ENCODE measurements around the gene SPATA21.
A peak's percentile ranks its signal among the peaks of the same experiment; 100 is the strongest.
"Not testable (repeated sequence)": the region's sequence is repeated elsewhere in the genome, so short reads cannot be mapped to it uniquely, and the experiment has no call there.

Gene SPATA21

DNA sequence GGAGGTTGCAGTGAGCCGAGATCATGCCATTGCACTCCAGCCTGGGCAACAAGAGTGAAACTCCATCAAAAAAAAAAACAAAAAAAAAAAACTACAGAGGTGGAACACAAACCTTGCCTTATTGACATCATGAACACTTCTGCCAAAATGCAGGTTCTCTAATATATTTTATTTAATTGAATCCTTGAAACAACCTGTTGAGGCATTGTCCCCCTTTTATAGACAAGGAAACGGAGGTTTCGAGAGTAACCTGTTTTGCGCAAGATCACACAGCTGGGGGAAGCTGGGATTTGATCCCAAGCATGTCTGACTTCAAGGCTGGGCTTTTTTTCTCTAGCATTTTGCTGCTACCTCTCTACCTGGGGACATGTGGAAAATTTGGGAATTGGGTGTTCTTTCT is 67.4 kb downstream of the SPATA21 start:
- no peaks in the 10 kb centered on the region for H3K27me3 ChIP-seq (replicated peaks)
- TF ChIP-seq, protein P1, sequence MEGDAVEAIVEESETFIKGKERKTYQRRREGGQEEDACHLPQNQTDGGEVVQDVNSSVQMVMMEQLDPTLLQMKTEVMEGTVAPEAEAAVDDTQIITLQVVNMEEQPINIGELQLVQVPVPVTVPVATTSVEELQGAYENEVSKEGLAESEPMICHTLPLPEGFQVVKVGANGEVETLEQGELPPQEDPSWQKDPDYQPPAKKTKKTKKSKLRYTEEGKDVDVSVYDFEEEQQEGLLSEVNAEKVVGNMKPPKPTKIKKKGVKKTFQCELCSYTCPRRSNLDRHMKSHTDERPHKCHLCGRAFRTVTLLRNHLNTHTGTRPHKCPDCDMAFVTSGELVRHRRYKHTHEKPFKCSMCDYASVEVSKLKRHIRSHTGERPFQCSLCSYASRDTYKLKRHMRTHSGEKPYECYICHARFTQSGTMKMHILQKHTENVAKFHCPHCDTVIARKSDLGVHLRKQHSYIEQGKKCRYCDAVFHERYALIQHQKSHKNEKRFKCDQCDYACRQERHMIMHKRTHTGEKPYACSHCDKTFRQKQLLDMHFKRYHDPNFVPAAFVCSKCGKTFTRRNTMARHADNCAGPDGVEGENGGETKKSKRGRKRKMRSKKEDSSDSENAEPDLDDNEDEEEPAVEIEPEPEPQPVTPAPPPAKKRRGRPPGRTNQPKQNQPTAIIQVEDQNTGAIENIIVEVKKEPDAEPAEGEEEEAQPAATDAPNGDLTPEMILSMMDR (IDR thresholded peaks at IDR 0.05; ENCODE audit: low read depth, low read length, missing control alignments), result no peak
- no peak overlapping the region for H3K27ac ChIP-seq
- no peak overlapping the region for H3K4me3 ChIP-seq (ENCODE audit: low read depth, low read length)
- H3K36me3 ChIP-seq (replicated peaks), result no peaks in the 10 kb centered on the region
- no peak for DNase-seq
- in situ Hi-C loops (cut with HindIII; ENCODE audit: low pct_ligation_motif_present, low sequenced_read_pairs), result no loop called here

DNA sequence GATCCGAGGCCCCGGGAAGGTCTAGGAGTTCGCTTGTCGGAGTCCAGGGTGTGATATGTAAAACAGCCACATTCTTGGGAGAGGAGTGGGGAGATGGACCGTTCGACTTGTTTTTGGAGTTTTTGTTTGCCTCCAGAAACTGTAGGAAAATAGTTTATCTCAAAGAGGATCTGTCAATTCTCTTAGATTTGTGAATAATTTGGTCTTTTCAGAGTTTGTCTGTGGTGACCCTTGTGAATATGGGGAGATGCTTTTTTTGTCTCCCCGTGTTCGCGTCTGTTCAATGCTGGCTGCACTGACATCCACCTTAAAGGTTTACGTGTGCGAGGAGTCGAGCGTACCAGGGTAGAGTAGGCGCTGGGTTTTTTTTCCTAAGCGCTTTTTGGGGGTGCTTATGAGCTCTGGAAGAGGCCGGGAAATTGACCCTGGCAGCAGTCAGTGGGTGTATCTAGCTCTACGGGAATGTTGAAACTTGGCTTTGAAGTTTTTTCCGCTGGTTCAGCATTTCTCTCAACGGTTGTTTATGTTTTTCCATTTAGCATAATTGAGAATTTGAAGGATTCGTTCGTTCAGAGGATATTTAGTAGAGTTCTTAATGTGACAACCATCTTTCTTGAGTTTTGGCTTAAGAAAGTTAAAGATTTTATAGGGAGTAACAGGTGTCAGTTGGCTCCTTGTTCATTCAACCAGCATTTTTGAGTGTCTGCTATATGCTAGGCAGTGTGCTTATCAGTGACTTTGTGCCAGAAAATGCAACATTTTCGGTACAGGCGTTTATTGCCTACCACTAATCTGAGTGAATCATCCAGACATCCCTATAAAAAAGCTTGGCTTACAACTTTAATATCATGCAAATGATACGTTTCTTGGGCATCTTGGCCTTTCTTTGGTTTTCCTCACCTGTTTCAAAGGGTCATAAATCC is 69.0 kb downstream of the SPATA21 start:
- peak; percentile 54 for DNase-seq
- Histone ChIP-seq H3K36me3 (replicated peaks) (no peaks in the 10 kb centered on the region), H3K27me3 (replicated peaks) (no peaks in the 10 kb centered on the region), H3K4me3 (ENCODE audit: low read depth, low read length) (peak overlapping the region; percentile 85), H3K27ac (peak overlapping the region; percentile 92)
- TF ChIP-seq, protein P1 (IDR thresholded peaks at IDR 0.05; ENCODE audit: low read depth, low read length, missing control alignments), result no peak
- in situ Hi-C loops (cut with HindIII; ENCODE audit: low pct_ligation_motif_present, low sequenced_read_pairs), result no loop called here

DNA sequence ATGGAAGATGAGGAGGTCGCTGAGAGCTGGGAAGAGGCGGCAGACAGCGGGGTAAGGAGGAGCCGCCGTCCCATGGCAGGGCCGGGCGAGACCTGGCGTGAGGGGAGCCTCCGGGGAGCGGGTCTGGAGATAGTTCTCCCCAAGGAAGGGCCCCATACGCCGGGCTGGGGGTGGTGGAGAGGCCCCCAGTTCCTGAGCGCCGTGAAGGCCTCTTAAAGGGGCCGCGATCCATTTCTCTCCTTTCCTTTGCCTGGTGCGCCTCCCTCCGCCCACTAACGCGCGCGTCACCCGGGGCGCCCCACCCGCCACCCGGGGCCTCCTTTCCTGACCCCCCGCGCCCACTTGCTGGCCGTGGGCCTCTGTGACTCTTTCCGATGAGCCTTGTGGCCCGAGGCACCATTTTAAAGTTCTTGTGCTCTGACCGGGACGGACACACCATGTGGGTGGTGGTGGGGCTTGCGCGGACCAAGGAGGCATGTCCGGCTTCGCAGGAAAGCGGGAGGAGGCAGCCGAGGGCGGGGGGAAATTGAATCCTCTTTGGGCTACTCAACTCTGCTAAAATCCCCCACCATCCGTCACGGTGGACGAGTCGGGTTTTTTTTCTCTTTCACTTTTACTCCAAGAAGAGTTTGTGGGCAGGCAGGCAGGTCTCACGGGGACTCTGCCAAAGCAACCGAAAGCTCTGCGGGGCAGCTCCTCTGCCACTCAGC is 69.8 kb downstream of the SPATA21 start:
- Histone ChIP-seq H3K27me3 (replicated peaks) (no peaks in the 10 kb centered on the region), H3K4me3 (ENCODE audit: low read depth, low read length) (peak overlapping the region; percentile 85), H3K27ac (peak overlapping the region; percentile 92), H3K36me3 (replicated peaks) (no peaks in the 10 kb centered on the region)
- TF ChIP-seq, protein P1 (IDR thresholded peaks at IDR 0.05; ENCODE audit: low read depth, low read length, missing control alignments), result peak; percentile 1
- in situ Hi-C loops (cut with HindIII; ENCODE audit: low pct_ligation_motif_present, low sequenced_read_pairs), result no loop called here
- DNase-seq, result peak; percentile 77

DNA sequence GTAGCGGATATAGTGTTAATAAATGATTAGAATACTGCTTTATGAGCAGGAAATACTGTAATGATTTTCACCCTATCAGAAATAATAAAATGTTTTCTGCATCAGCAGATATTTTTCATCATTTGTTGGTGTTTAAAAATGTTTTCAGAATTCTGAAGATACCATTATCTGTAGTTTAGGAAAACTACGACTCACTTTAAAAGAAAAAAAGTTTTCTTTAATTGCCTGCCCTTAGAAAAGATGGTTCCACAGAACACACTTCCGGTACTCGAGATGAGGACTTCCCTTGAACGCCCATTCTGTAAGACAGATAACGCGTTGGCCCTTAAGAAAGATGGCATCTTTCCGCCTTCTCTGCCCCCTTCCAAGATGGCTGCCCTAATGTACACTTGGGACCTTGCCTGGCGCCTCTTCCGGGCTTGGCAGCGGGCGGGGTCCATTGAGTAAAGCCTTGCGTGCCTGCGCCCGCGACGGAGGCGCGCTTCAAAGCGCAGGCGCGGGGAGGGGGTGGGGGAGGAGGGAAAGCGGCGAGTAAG is 70.4 kb downstream of the SPATA21 start, which contains the start of gene SZRD1:
Gene SZRD1, plus strand, starts transcription at position 521 of the 536 bp plus-strand sequence. CDS start 16 bp downstream, outside the sequence.
- in situ Hi-C loops (cut with HindIII; ENCODE audit: low pct_ligation_motif_present, low sequenced_read_pairs), result no loop called here
- no peaks in the 10 kb centered on the region for H3K36me3 ChIP-seq (replicated peaks)
- H3K4me3 ChIP-seq (ENCODE audit: low read depth, low read length), result peak within 1 kb of the TSS; percentile 85
- no peaks in the 10 kb centered on the region for H3K27me3 ChIP-seq (replicated peaks)
- peak; percentile 99 for DNase-seq
- TF ChIP-seq, protein P1 (IDR thresholded peaks at IDR 0.05; ENCODE audit: low read depth, low read length, missing control alignments), result no peak
- H3K27ac ChIP-seq, result peak within 1 kb of the TSS; percentile 92

DNA sequence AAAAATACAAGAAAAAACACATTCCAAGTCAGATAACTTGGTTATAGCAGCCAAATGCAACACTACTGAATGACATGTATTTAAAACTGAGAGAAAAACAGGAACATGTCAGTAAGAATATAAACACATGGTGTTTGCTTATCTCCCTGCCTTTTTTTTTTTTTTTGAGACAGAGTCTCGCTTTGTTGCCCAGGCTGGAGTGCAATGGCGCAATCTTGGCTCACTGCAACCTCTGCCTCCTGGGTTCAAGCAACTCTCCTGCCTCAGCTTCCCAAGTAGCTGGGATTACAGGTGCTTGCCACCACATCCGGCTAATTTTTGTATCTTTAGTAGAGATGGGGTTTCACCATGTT is 72.1 kb downstream of the SPATA21 start:
- DNase-seq; H3K27me3 ChIP-seq (replicated peaks); in situ Hi-C loops (cut with HindIII; ENCODE audit: low pct_ligation_motif_present, low sequenced_read_pairs): not testable (repeated sequence)

DNA sequence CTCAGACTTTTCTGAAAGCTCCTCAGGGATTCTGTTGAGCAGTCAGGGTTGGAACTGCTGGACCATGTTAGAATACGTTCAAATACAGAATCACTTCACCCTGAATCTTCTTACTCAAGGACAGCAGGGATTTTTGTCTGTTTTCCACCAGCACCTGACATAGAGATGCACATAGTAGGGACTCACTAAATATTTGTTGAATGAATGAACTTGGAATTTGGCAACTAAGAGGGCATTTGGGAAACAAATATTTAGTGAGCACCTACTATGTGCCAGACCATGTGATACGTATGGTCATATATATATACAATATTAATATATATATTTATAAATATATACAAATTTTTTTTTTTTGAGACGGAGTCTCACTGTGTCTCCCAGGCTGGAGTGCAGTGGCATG is 80.4 kb downstream of the SPATA21 start:
- H3K4me3 ChIP-seq (ENCODE audit: low read depth, low read length), result no peak overlapping the region

More for the DNA sequence above, 72.1 kb downstream of the SPATA21 start:
- H3K27ac ChIP-seq; H3K36me3 ChIP-seq (replicated peaks); H3K4me3 ChIP-seq (ENCODE audit: low read depth, low read length): not testable (repeated sequence)

More for the DNA sequence above, 80.4 kb downstream of the SPATA21 start:
- in situ Hi-C loops (cut with HindIII; ENCODE audit: low pct_ligation_motif_present, low sequenced_read_pairs), result no loop called here
- no peak for DNase-seq
- Histone ChIP-seq H3K27me3 (replicated peaks) (no peaks in the 10 kb centered on the region), H3K36me3 (replicated peaks) (no peaks in the 10 kb centered on the region), H3K27ac (no peak overlapping the region)
- TF ChIP-seq, protein P1 (IDR thresholded peaks at IDR 0.05; ENCODE audit: low read depth, low read length, missing control alignments), result no peak

Data from brain microvascular endothelial cell (primary cell).